ENCODE measurements around the gene DOK7. TPM values are rescaled to one million over a fixed set of nuclear protein-coding genes. Genes with fewer than 3 reads are reported as not detected.

Gene DOK7
- total and polyA plus RNA-seq, 2 of the 4 experiments (the other 2 are of a cell fraction), result not detected

DNA sequence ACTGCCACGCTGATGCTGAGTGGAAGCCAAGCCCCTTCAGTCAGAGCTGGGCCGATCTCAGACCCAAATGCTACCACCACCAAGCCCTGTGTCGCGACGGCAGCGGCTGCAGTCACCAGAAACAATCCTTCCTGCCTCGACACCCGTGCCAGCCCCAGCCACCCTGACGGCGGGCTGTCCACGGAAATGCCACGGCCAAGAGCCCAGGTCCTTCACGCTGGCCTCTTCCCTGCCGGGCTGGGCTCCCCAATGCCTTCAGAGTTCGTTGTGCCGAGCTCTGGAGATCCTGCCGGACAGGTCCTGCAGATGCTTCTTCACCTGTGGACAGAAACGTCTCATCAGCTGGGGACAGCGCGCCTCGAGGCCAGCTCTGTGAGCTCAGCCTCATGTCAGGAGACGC is 49.6 kb downstream of the DOK7 start:
- WGBS, 2 experiments (ENCODE audit: extremely low coverage in 2 of 2, insufficient read length in 1 of 2), result 99% methylated on average over 22 of the region's 22 CpGs; no CpG with 5 or more reads in 1 of the 2 experiments
- Histone ChIP-seq H4K91ac (ENCODE audit: insufficient read depth, low read depth, low read length) (no peak overlapping the region), H2AFZ (replicated peaks; ENCODE audit: low read length, poor library complexity) (no peak overlapping the region), H3K9me3 (ENCODE audit: control insufficient read depth, insufficient read depth, low read length) (no peaks in the 10 kb centered on the region), H2BK120ac (ENCODE audit: low read depth, low read length) (no peak overlapping the region), H4K20me1 (ENCODE audit: insufficient read depth, low read length) (peaks cover 6% of the 10 kb centered on the region), H3K23ac (ENCODE audit: low read depth, low read length) (no peak overlapping the region), H4K5ac (ENCODE audit: low read depth, low read length) (no peak overlapping the region), H3K4me2 (ENCODE audit: low read depth, low read length) (no peak overlapping the region), H3K4me1 (ENCODE audit: control insufficient read depth, insufficient read depth, low read length) (no peaks in the 10 kb centered on the region), H4K8ac (ENCODE audit: low read depth in 2 of 2, low read length in 2 of 2) (no peak overlapping the region), H3K56ac (ENCODE audit: extremely low read depth, insufficient read depth, low read length) (no peak overlapping the region), H3K36me3 (ENCODE audit: control insufficient read depth, insufficient read depth, low read length) (peaks cover 63% of the 10 kb centered on the region), H3K27ac (ENCODE audit: insufficient read depth, low read length) (no peak overlapping the region), H2AK5ac (ENCODE audit: low read depth, low read length) (no peak overlapping the region), H3K4me3 (ENCODE audit: insufficient read depth, low read depth, low read length) (no peak overlapping the region), H2BK15ac (ENCODE audit: low read depth, low read length) (no peak overlapping the region), H3K18ac (ENCODE audit: low read depth, low read length) (no peak overlapping the region), H2BK5ac (ENCODE audit: low read depth, low read length, poor library complexity, severe bottlenecking) (no peak overlapping the region), H3K79me1 (ENCODE audit: low read depth in 1 of 2, low read length in 2 of 2) (peaks cover 4 to 17% of the 10 kb centered on the region in 2 experiments; a peak in 3 of 4 replicates), H3K14ac (replicated peaks; ENCODE audit: low read depth, low read length) (no peak overlapping the region), H3K4ac (ENCODE audit: low read depth, low read length) (no peak overlapping the region), H3K9me1 (ENCODE audit: insufficient read depth, low read length) (peaks cover 3% of the 10 kb centered on the region; the same call in 1 of the 2 replicates), H2AK9ac (replicated peaks; ENCODE audit: low read depth, low read length, poor library complexity) (no peak overlapping the region), H2BK20ac (ENCODE audit: low read depth, low read length) (no peak overlapping the region), H3K9ac (ENCODE audit: low read depth, low read length) (no peak overlapping the region), H3K27me3 (ENCODE audit: control insufficient read depth, insufficient read depth, low read length) (no peaks in the 10 kb centered on the region)
- dilution Hi-C loops (cut with HindIII; ENCODE audit: low sequenced_read_pairs, unreplicated experiment) (no loop called here), in situ Hi-C loops (cut with MboI; ENCODE audit: low sequenced_read_pairs) (no loop called here), intact Hi-C loops (cut with micrococcal nuclease) (no loop called here)
- CTCF ChIA-PET, result interaction anchor here (1.1 kb wide), 1 partner anchor 32 kb away, joined by 4 read pairs; no protein-coding TSS in a partner anchor
- no TSS peak for BruUV-seq (replicated peaks)
- POLR2A ChIA-PET (ENCODE audit: unreplicated experiment), result no interaction called here
- no peak for ATAC-seq (ENCODE audit: low read depth)
- no peak for DNase-seq
- no peak for TF ChIP-seq RAD21 (IDR thresholded peaks at IDR 0.05; ENCODE audit: low read length)
- no peak for TF ChIP-seq FOS (IDR thresholded peaks at IDR 0.05; ENCODE audit: low read depth, low read length)
- TF ChIP-seq MAFK (IDR thresholded peaks at IDR 0.05; ENCODE audit: low read depth, low read length), result no peak
- no peak for TF ChIP-seq ELK1 (IDR thresholded peaks at IDR 0.05; ENCODE audit: borderline replicate concordance, low read depth, low read length)
- no peak for TF ChIP-seq BHLHE40 (IDR thresholded peaks at IDR 0.05; ENCODE audit: low read depth, low read length)
- TF ChIP-seq RCOR1 (IDR thresholded peaks at IDR 0.05; ENCODE audit: insufficient replicate concordance, low read length), result no peak
- no peak for TF ChIP-seq POLR2A (IDR thresholded peaks at IDR 0.05; ENCODE audit: low read depth, low read length)
- TF ChIP-seq MAZ (IDR thresholded peaks at IDR 0.05; ENCODE audit: borderline replicate concordance, low read depth, low read length), result no peak
- TF ChIP-seq RFX5 (IDR thresholded peaks at IDR 0.05; ENCODE audit: low read depth, low read length), result no peak
- no peak for TF ChIP-seq MXI1 (IDR thresholded peaks at IDR 0.05; ENCODE audit: borderline replicate concordance, low read depth, low read length)
- no peak for TF ChIP-seq CHD1 (IDR thresholded peaks at IDR 0.05; ENCODE audit: low read depth, low read length)
- no peak for TF ChIP-seq SMC3 (IDR thresholded peaks at IDR 0.05; ENCODE audit: low read depth, low read length)
- TF ChIP-seq, protein P1, sequence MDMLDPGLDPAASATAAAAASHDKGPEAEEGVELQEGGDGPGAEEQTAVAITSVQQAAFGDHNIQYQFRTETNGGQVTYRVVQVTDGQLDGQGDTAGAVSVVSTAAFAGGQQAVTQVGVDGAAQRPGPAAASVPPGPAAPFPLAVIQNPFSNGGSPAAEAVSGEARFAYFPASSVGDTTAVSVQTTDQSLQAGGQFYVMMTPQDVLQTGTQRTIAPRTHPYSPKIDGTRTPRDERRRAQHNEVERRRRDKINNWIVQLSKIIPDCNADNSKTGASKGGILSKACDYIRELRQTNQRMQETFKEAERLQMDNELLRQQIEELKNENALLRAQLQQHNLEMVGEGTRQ (IDR thresholded peaks at IDR 0.05; ENCODE audit: low read depth, low read length), result no peak
